K562 (cell line): ENCODE data around the gene TCF25. TPM values are rescaled to one million over a fixed set of nuclear protein-coding genes. Genes with fewer than 3 reads are reported as not detected.

ENCODE experiments used
- ARID3A ChIP-seq: IDR thresholded peaks from 2 replicates; pipeline ENCODE4 v1.6.1; 2012; ENCODE audit warnings: low read depth, low read length, improper control_type of control experiment, borderline replicate concordance
- CBX2 ChIP-seq: fragments of 200-600 bp; sonication (generic); IDR thresholded peaks from one replicate; pipeline ENCODE4 v1.6.1; 2012; ENCODE audit warnings: mild to moderate bottlenecking, low read length, inconsistent platforms; ENCODE audit not compliant: insufficient read depth, poor library complexity, severe bottlenecking
- CREB1 ChIP-seq, 2 experiments: sonication (generic) in 1 of 2; formaldehyde crosslinking in 1 of 2; IDR thresholded peaks; 2 replicates each; pipeline versions ENCODE4 v1.6.1 to v1.8.0; 2012 to 2022; ENCODE audit warnings: inconsistent platforms in 1 of 2, mild to moderate bottlenecking in 1 of 2, missing genetic modification reagents in 1 of 2, moderate library complexity in 1 of 2
- CTCF ChIP-seq, 3 experiments: IDR thresholded peaks in 2 of 3; conservative IDR thresholded peaks in 1 of 3; 2 replicates each; pipeline ENCODE4 v1.5.1; 2011 to 2012; ENCODE audit warnings: low read length in 3 of 3, mild to moderate bottlenecking in 3 of 3, control low read depth in 2 of 3, improper control_type of control experiment in 1 of 3, inconsistent platforms in 1 of 3, low read depth in 1 of 3, mixed read lengths in 1 of 3, moderate library complexity in 1 of 3; ENCODE audit not compliant: insufficient read depth in 2 of 3
- ESRRA ChIP-seq: fragments of 450-650 bp; IDR thresholded peaks from 2 replicates; pipeline ENCODE4 v1.6.1; 2014; ENCODE audit warnings: low read depth, mild to moderate bottlenecking, moderate library complexity, borderline replicate concordance
- GABPB1 ChIP-seq: sonication (generic); formaldehyde crosslinking; IDR thresholded peaks from 2 replicates; pipeline ENCODE4 v1.8.0; 2022; ENCODE audit warnings: mild to moderate bottlenecking, missing genetic modification reagents
- HDAC1 ChIP-seq, 2 experiments: fragments of 450-650 bp; IDR thresholded peaks; 2 replicates each; pipeline ENCODE4 v1.6.1; 2016 to 2017; ENCODE audit warnings: inconsistent platforms in 1 of 2, mild to moderate bottlenecking in 1 of 2, moderate library complexity in 1 of 2
- RAD21 ChIP-seq, 2 experiments: fragments of 250-450 bp in 1 of 2; fragments of 450-650 bp in 1 of 2; sonication (Bioruptor Pico) in 1 of 2; formaldehyde crosslinking in 1 of 2; IDR thresholded peaks in 1 of 2; conservative IDR thresholded peaks in 1 of 2; 2 replicates each; pipeline versions ENCODE4 v1.4.0 to v1.8.0; 2020 to 2022; ENCODE audit warnings: mild to moderate bottlenecking in 2 of 2, moderate library complexity in 1 of 2
- SMAD1 ChIP-seq: fragments of 150-350 bp; IDR thresholded peaks from 2 replicates; pipeline ENCODE4 v1.6.1; 2014; ENCODE audit warnings: low read length, low read depth; ENCODE audit not compliant: partially characterized antibody
- SMAD4 ChIP-seq: fragments of 250-450 bp; sonication (Bioruptor Pico); conservative IDR thresholded peaks from 2 replicates; pipeline ENCODE4 v1.8.0; 2021; ENCODE audit warnings: inconsistent platforms, mild to moderate bottlenecking, moderate library complexity
- SMC3 ChIP-seq: conservative IDR thresholded peaks from 2 replicates; pipeline ENCODE4 v1.6.1; 2011; ENCODE audit warnings: low read depth, low read length, improper control_type of control experiment; ENCODE audit not compliant: insufficient read depth
- SNAPC5 ChIP-seq: fragments of 250-450 bp; sonication (Bioruptor Pico); IDR thresholded peaks from 2 replicates; pipeline ENCODE4 v1.8.0; 2021; ENCODE audit warnings: moderate library complexity, mild to moderate bottlenecking, inconsistent platforms
- STAG1 ChIP-seq: sonication (generic); formaldehyde crosslinking; IDR thresholded peaks from 2 replicates; pipeline ENCODE4 v1.5.0; 2020; ENCODE audit warnings: missing genetic modification reagents, borderline replicate concordance
- TRIM28 ChIP-seq: fragments of 450-650 bp; IDR thresholded peaks from 2 replicates; pipeline ENCODE4 v1.6.1; 2017
- YY1 ChIP-seq, 3 experiments: IDR thresholded peaks; 2 replicates each; pipeline ENCODE4 v1.6.1; 2011; ENCODE audit warnings: low read length in 2 of 3, mild to moderate bottlenecking in 2 of 3, moderate library complexity in 2 of 3, borderline replicate concordance in 1 of 3, control low read depth in 1 of 3, low read depth in 1 of 3; ENCODE audit not compliant: insufficient read depth in 3 of 3, insufficient replicate concordance in 2 of 3, control insufficient read depth in 1 of 3, insufficient read length in 1 of 3; ENCODE audit errors: extremely low read depth in 1 of 3
- ZFP36 ChIP-seq: fragments of 150-350 bp; IDR thresholded peaks from 2 replicates; pipeline ENCODE4 v1.6.1; 2018; ENCODE audit warnings: low read length, low read depth; ENCODE audit not compliant: partially characterized antibody
- polyA plus RNA-seq, 8 experiments: library from polyadenylated mRNA; depleted of rRNA in 4 of 8; stranded (reverse) in 5 of 8; unstranded in 3 of 8; fragments of >200 nt; fragmentation: Nextera tagmentation in 2 of 8; fragmentation: Illumina TruSeq in 1 of 8; extraction: Ambion mirVana in 2 of 8; extraction: Trizol in 1 of 8; gene quantifications; 2 replicates each; pipeline versions ENCODE4 v1.2.1 to v1.2.3, GENCODE V29; 2011 to 2014; ENCODE audit warnings: inconsistent platforms in 1 of 8, missing spikeins in 1 of 8
- total RNA-seq, 7 experiments: library from RNA; depleted of rRNA in 6 of 7; stranded (reverse); fragments of >200 nt in 6 of 7; fragmentation: Illumina TruSeq in 2 of 7; extraction: Trizol in 2 of 7; gene quantifications; 2 replicates each; pipeline versions ENCODE4 v1.2.1 to v1.2.3, GENCODE V29; 2011 to 2021; ENCODE audit warnings: low replicate concordance in 1 of 7

Gene TCF25
- total and polyA plus RNA-seq, 9 of the 15 experiments (the other 6 are each of a cell fraction or from before 2014, with no cell fraction given) = 9.0 to 154 (median 83.8) TPM

- TF ChIP-seq SMAD4 (CRISPR knock-in tag) (peak; percentile 64; the same call in 1 of the 2 replicates), SMAD1 (no peak), HDAC1 (IDR thresholded peaks at IDR 0.05) (no peak), SNAPC5 (CRISPR knock-in tag) (no peak), RAD21 (CRISPR knock-in tag; conservative IDR thresholded peaks at IDR 0.05 in 1 of 2, IDR thresholded peaks at IDR 0.05 in 1 of 2) (peak; percentile 93 to 97), TRIM28 (no peak), GABPB1 (CRISPR knock-in tag) (0 out of 2 replicates have a peak, but pooled peaks have one; percentile 30), ZFP36 (no peak), ESRRA (0 out of 2 replicates have a peak, but pooled peaks have one; percentile 50), SMC3 (peak; percentile 94), CREB1 (IDR thresholded peaks at IDR 0.05) (no peak), CREB1 (CRISPR knock-in tag; IDR thresholded peaks at IDR 0.05) (peak; percentile 46; the same call in 1 of the 2 replicates), STAG1 (peak; percentile 83; the same call in 1 of the 2 replicates), CTCF (IDR thresholded peaks at IDR 0.05 in 2 of 3, conservative IDR thresholded peaks at IDR 0.05 in 1 of 3; ENCODE audit: insufficient read depth in 2 of 3, low read depth in 1 of 3, low read length in 3 of 3) (peak; percentile 96 to 98 (median 97)), ARID3A (no peak), YY1 (IDR thresholded peaks at IDR 0.05; ENCODE audit: borderline replicate concordance in 1 of 3, control insufficient read depth in 1 of 3, extremely low read depth in 1 of 3, insufficient read depth in 3 of 3, insufficient read length in 1 of 3, insufficient replicate concordance in 2 of 3, low read depth in 1 of 3, low read length in 2 of 3) (peak in 2 of 3 experiments; percentile 24 to 39), CBX2 (no peak)
Observed at GRCh38 chr16:89860747-89861304, 12.6 kb upstream of the TCF25 start (continued).
